GM21723 (cell line): ENCODE results near the gene BAG3.
"Not testable (repeated sequence)": the region's sequence is repeated elsewhere in the genome, so short reads cannot be mapped to it uniquely, and the experiment has no call there.

Experiments used
- ATAC-seq: cut with Tn5 transposase; IDR thresholded peaks from one replicate; pipeline ENCODE4 v1.9.1; 2021; ENCODE audit warnings: mild to moderate bottlenecking, moderate library complexity; ENCODE audit not compliant: unreplicated experiment

Gene BAG3

DNA sequence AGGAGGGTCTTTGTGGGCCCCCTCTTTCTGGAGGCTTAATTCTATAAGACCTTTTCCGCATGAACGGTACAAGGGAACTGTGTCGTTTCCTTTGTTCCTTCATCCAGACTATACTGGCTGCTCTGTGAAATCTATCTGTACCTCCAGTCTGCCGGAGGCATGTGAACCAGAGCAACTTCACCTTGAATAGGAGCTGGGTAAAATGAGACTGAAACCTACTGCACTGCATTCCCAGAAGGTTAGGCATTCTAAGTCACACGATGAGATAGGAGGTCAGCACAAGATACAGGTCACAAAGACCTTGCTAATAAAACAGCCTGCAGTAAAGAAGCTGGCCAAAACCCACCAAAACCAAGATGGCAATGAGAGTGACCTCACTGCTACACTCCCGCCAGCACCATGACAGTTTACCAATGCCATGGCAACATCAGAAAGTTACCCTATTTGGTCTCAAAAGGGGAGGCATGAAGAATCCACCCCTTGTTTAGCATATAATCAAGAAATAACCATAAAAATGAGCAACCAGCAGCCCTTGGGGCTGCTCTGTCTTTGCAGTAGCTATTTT lies 37.9 kb downstream of the BAG3 start:
- ATAC-seq: no peak

GRCh38 chr10:119691726-119692125 lies 40.5 kb downstream of the BAG3 start:
- no peak for ATAC-seq

- peak; percentile 67 for ATAC-seq
Observed at GRCh38 chr10:119693262-119693957, 42.2 kb downstream of the BAG3 start.

DNA sequence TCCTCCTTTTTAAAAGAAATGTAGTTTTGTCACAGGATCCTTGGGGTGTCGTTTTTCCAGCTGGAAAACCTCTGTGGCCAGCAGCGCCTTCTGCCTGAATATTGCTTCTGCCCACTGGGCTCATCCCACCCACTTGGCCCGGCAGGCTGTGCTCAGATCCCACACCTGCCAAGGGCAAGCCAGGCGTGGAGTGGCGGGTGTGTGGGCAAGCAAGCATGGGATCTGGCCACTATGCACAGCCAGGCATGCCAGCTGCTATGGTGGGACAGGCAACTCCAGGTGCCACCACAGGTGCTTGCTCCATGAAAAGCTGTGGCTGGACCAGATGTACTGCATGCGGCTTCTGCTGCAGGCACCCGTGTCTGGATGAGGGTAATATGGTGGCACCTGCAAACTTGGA lies 43.4 kb downstream of the BAG3 start:
- ATAC-seq: no peak

DNA sequence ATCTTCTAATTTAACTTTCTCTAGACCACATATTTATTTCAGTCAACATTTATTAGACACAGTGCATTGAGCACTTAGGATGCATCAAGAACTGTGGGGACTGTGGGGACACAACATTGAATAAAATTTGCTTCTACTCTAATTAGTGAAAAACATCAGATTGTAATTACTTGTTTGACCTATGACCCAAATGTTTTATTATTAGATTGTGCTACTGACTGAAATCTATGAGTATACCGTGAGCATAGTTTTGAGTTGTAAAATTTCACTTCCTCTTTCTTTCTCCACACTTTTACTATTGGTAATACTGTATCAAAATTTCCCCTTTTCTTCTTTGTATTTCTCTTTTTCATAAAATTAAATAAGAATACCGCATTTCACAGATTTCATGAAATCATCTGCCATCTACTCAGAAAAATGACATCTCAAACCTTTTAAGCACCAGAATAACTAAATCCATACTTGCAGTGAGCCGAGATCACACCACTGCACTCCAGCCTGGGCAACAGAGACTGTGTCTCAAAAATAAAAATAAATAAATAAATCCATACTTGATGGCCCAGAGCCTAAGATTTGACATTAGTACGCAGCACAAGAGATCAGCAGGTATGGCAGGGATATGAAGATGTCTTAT lies 49.3 kb downstream of the BAG3 start:
- peak; percentile 51 for ATAC-seq

- ATAC-seq: no peak
Observed at GRCh38 chr10:119701861-119702260, 50.7 kb downstream of the BAG3 start.

GRCh38 chr10:119702583-119702982 lies 51.4 kb downstream of the BAG3 start:
- ATAC-seq: no peak

- ATAC-seq: peak; percentile 31
Observed at GRCh38 chr10:119703903-119704508, 52.8 kb downstream of the BAG3 start.

- ATAC-seq: peak; percentile 53
Observed at GRCh38 chr10:119705434-119705831, 54.3 kb downstream of the BAG3 start.

- ATAC-seq: no peak
Observed at GRCh38 chr10:119706521-119707278, 55.5 kb downstream of the BAG3 start.

DNA sequence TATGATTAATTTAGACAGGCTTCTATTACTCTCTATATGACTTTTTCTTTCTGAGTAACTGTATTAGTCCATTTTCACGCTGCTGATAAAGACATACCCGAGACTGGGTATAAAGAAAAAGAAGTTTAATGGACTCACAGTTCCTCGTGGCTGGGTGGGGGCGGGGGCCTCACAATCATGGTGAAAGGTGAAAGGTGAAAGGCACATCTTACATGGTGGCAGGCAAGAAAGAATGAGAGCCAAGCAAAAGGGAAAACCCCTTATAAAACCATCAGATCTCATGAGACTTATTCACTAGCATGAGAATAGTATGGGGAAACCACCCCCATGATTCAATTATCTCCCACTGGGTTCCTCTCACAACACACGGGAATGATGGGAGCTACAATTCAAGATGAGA lies 56.2 kb downstream of the BAG3 start:
- ATAC-seq: not testable (repeated sequence)

GRCh38 chr10:119710935-119711334 lies 59.8 kb downstream of the BAG3 start:
- ATAC-seq: not testable (repeated sequence)

GRCh38 chr10:119713744-119714483 lies 62.7 kb downstream of the BAG3 start:
- no peak for ATAC-seq

GRCh38 chr10:119714484-119714816 lies 63.3 kb downstream of the BAG3 start:
- no peak for ATAC-seq

- no peak for ATAC-seq
Observed at GRCh38 chr10:119715628-119716505, 64.7 kb downstream of the BAG3 start.

DNA sequence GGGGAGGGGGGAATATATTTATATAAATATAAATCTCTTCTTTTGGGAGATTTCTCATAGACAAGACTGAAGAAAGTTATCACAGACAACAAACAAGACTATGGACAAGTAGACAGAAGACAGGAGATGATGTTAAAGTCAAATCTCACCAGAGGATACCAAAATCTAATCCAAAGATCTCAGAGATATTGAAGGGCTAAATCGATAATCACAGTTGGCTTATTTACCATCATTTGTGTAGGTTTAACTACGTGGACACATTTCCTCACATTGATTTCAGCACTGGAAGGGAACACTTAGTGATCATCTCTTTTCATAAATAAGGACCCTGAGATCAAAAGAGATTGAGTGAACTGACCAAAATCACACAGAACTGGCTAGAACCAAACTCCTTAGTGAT lies 72.0 kb downstream of the BAG3 start:
- ATAC-seq: no peak

DNA sequence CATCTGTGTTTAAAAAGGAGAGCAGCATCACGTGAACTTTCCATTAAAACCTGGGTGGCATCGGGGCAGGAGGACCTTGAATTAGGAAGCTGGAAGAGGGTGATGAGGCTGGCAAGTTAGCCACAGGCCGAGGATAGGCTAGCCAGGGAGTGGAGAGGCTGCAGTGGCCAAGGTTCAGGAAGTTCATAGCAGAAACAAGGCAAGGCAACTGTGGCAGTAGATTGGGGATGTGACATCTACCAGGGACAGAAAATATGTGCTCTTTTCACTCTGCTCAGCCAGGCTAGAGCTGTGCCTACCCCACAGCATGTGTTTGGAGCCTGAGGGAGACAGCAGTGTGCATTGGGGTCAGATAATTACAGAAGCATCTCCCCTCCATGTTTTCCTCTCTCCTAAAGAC lies 72.4 kb downstream of the BAG3 start:
- ATAC-seq: no peak

GRCh38 chr10:119724593-119725516 lies 73.7 kb downstream of the BAG3 start:
- peak; percentile 17 for ATAC-seq

DNA sequence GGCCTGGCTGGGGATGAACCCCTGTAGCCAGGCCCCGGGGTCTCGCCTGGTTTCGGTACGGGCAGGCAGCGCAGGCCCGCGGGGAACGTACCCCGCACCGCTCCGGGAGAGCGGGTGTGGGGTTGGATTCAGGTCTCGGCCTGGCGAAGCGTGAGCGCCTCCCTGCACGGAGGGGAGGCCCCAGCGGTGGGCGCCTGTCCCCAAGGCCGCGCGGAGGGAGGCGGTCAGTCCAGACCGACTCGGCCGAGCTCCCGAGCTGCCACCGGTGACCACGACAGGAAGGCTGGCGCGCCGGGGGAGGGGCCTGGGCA lies 74.3 kb downstream of the BAG3 start:
- ATAC-seq: no peak
